ENCODE data around the gene TGFBRAP1. TPM values are rescaled to one million over a fixed set of nuclear protein-coding genes. Genes with fewer than 3 reads are reported as not detected.

Gene TGFBRAP1
- total and polyA plus RNA-seq, 9 of the 15 experiments (the other 6 are each of a cell fraction or from before 2014, with no cell fraction given) = 3.7 to 18.0 (median 11.0) TPM

- TF ChIP-seq THAP12 (CRISPR knock-in tag; IDR thresholded peaks at IDR 0.05) (no peak), FOS (IDR thresholded peaks at IDR 0.05; ENCODE audit: extremely low read depth, insufficient read length) (no peak), NR2C1 (IDR thresholded peaks at IDR 0.05) (no peak), NR2C1 (tag; IDR thresholded peaks at IDR 0.05) (no peak), KDM4B (IDR thresholded peaks at IDR 0.05; ENCODE audit: borderline replicate concordance in 2 of 2, low read depth in 1 of 2) (no peak), BCLAF1 (IDR thresholded peaks at IDR 0.05; ENCODE audit: borderline replicate concordance in 1 of 2, control insufficient read depth in 1 of 2, low read depth in 2 of 2, low read length in 1 of 2) (no peak), ZNF408 (CRISPR knock-in tag; IDR thresholded peaks at IDR 0.05; ENCODE audit: low read depth) (no peak), FOXJ2 (tag; IDR thresholded peaks at IDR 0.05) (no peak), BACH1 (tag; IDR thresholded peaks at IDR 0.05) (no peak)
Observed at GRCh38 chr2:105224444-105224843, 105.1 kb downstream of the TGFBRAP1 start (continued).
